GM23248 (cell line): ENCODE measurements around the gene ITIH3. TPM values are rescaled to one million over a fixed set of nuclear protein-coding genes. Genes with fewer than 3 reads are reported as not detected.

Experiments used
- DNase-seq: peaks from one replicate; pipeline ENCODE4 v3.0.0-alpha.2; 2015
- H2AFZ ChIP-seq: fragments of 200-600 bp; sonication (generic); 2 replicates; pipeline ENCODE4 v1.6.1; 2016; ENCODE audit warnings: antibody characterized with exemption
- H3F3A ChIP-seq: fragments of 200-600 bp; sonication (generic); 2 replicates; pipeline ENCODE4 v1.6.1; 2016; ENCODE audit warnings: mild to moderate bottlenecking, antibody characterized with exemption, mixed run types; ENCODE audit not compliant: insufficient read depth
- H3K27ac ChIP-seq: fragments of 200-600 bp; sonication (generic); 2 replicates; pipeline ENCODE4 v1.5.1; 2016; ENCODE audit warnings: mild to moderate bottlenecking
- H3K27me3 ChIP-seq: fragments of 200-600 bp; sonication (generic); replicated peaks from 2 replicates; pipeline ENCODE4 v1.6.1; 2016; ENCODE audit warnings: mild to moderate bottlenecking; ENCODE audit not compliant: insufficient read depth
- H3K36me3 ChIP-seq: fragments of 200-600 bp; sonication (generic); 2 replicates; pipeline ENCODE4 v1.6.1; 2016; ENCODE audit warnings: low read depth, mild to moderate bottlenecking
- H3K4me1 ChIP-seq: fragments of 200-600 bp; sonication (generic); 2 replicates; pipeline ENCODE4 v1.6.1; 2016; ENCODE audit warnings: mild to moderate bottlenecking; ENCODE audit not compliant: insufficient read depth
- H3K4me2 ChIP-seq: fragments of 200-600 bp; sonication (generic); one replicate; pipeline ENCODE4 v1.6.1; 2016; ENCODE audit warnings: mild to moderate bottlenecking; ENCODE audit not compliant: unreplicated experiment
- H3K4me3 ChIP-seq: fragments of 200-600 bp; sonication (generic); 2 replicates; pipeline ENCODE4 v1.5.1; 2016; ENCODE audit warnings: mild to moderate bottlenecking
- H3K79me2 ChIP-seq: fragments of 200-600 bp; sonication (generic); 2 replicates; pipeline ENCODE4 v1.6.1; 2016; ENCODE audit warnings: mild to moderate bottlenecking; ENCODE audit not compliant: insufficient read depth
- H3K9ac ChIP-seq: fragments of 200-600 bp; sonication (generic); 2 replicates; pipeline ENCODE4 v1.6.1; 2016; ENCODE audit warnings: mild to moderate bottlenecking
- H3K9me2 ChIP-seq: fragments of 200-600 bp; sonication (generic); 2 replicates; pipeline ENCODE4 v1.6.1; 2016; ENCODE audit warnings: mixed run types, mild to moderate bottlenecking, moderate library complexity; ENCODE audit not compliant: insufficient read depth
- H3K9me3 ChIP-seq: fragments of 200-600 bp; sonication (generic); one replicate; pipeline ENCODE4 v1.6.1; 2017; ENCODE audit warnings: low read depth
- H4K20me1 ChIP-seq: fragments of 200-600 bp; sonication (generic); 2 replicates; pipeline ENCODE4 v1.6.0; 2016; ENCODE audit not compliant: insufficient read depth
- EZH2 ChIP-seq: fragments of 200-600 bp; sonication (generic); IDR thresholded peaks from 2 replicates; pipeline ENCODE4 v1.6.1; 2018; ENCODE audit warnings: antibody characterized with exemption, mild to moderate bottlenecking; ENCODE audit not compliant: insufficient read depth, poor library complexity, severe bottlenecking
- EZH2phosphoT487 ChIP-seq: fragments of 200-600 bp; sonication (generic); IDR thresholded peaks from 2 replicates; pipeline ENCODE4 v1.6.1; 2018; ENCODE audit warnings: antibody characterized with exemption, moderate library complexity, mild to moderate bottlenecking, low read depth; ENCODE audit not compliant: insufficient read depth
- WGBS, 2 experiments: methylation state at CpG; one replicate each; pipeline ENCODE4 v1.1.6; 2015 to 2017; ENCODE audit warnings: low lambda C conversion rate in 2 of 2, low coverage in 1 of 2; ENCODE audit errors: missing lambda C conversion rate in 2 of 2; 5-methylcytosine and 5-hydroxymethylcytosine counted together
- in situ Hi-C: fragments of 300-500 bp; cut with MboI; formaldehyde crosslinking; loops from 2 replicates; pipeline ENCODE4 v1.15.0; 2020
- polyA plus RNA-seq: library from polyadenylated mRNA; unstranded; fragments of >200 nt; fragmentation: Nextera tagmentation; extraction: Ambion mirVana; gene quantifications from 2 replicates; pipeline ENCODE4 v1.2.1, GENCODE V29; 2016
- total RNA-seq: library from RNA; depleted of rRNA; stranded (reverse); fragments of >200 nt; shearing (Covaris generic); gene quantifications from 2 replicates; pipeline ENCODE4 v1.2.3, GENCODE V29; 2014

ITIH3 gene
- total and polyA plus RNA-seq, 2 experiments from 2014 or later: not detected

DNA sequence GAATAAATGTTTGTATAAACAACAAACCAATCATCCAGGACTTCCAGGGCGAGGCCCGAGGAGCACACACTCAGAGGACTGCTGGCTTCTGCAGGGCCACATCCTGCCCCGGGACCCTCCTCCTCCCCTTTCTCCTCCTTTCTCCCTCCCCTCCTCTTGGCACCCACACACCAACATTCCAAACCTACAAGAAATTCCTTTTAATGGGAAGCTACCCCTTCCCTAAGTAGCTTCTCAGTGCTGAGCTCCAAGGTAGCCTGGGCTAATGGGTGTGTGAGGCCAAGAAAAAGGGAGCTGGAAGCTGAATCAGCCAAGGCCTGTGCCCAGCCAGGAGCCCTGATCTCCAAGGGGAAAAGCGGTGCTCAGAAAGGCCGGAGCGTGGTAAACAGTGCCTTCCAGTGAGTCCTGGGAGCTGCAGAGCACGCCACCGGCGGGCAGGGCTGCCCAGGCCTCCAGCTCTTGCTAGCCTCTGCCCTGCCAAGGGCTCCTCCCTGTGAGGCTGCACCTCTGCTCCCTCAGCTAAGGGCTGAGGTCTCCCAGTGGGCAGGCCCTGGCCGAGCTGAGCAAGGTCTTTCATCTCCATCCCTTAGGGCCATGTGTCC lies 3.9 kb downstream of the ITIH3 start:
- Histone ChIP-seq H3F3A (no peaks in the 10 kb centered on the region), H3K9me3 (no peaks in the 10 kb centered on the region), H3K9ac (no peak overlapping the region), H3K27ac (no peak overlapping the region), H2AFZ (no peak overlapping the region), H3K36me3 (no peaks in the 10 kb centered on the region), H3K27me3 (no peaks in the 10 kb centered on the region), H3K9me2 (no peaks in the 10 kb centered on the region), H3K79me2 (no peaks in the 10 kb centered on the region), H3K4me1 (0 out of 2 replicates have a peak, but pooled peaks cover 4% of the 10 kb centered on the region), H4K20me1 (no peaks in the 10 kb centered on the region), H3K4me2 (no peak overlapping the region), H3K4me3 (no peak overlapping the region)
- no peak for DNase-seq
- TF ChIP-seq EZH2 (no peak), EZH2phosphoT487 (no peak)
- in situ Hi-C loops: no loop called here
- 75 to 82% methylated on average over 10 of the region's 10 CpGs for WGBS, 2 experiments

DNA sequence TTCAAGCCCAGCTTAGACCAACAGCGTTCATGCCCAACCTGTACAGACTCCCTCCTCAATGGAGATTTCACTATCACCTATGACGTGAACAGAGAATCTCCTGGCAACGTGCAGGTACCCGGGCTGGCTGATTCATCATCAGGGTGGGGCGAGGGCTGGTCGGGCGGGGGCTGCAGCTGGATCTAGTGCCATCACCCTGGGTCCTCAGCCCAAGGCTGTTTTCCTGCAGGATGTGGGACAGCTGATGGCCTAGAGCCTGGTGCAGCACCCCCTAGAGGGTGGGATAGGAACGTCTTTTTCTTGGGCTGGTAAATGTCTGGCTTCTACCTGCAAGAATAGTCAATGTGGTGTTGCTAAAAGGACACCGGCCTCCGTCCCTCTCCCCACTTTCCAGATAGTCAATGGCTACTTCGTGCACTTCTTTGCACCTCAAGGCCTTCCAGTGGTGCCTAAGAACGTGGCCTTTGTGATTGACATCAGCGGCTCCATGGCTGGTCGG lies 4.4 kb downstream of the ITIH3 start:
- no peak overlapping the region for H2AFZ ChIP-seq
- H3F3A ChIP-seq: no peaks in the 10 kb centered on the region
- in situ Hi-C loops: no loop called here
- H3K27me3 ChIP-seq: no peaks in the 10 kb centered on the region
- H4K20me1 ChIP-seq: no peaks in the 10 kb centered on the region
- TF ChIP-seq EZH2 (no peak), EZH2phosphoT487 (no peak)
- H3K9me3 ChIP-seq: no peaks in the 10 kb centered on the region
- 0 out of 2 replicates have a peak, but pooled peaks cover 4% of the 10 kb centered on the region for H3K4me1 ChIP-seq
- H3K9ac ChIP-seq: no peak overlapping the region
- 48 to 51% methylated on average over 14 of the region's 14 CpGs for WGBS, 2 experiments
- H3K27ac ChIP-seq: no peak overlapping the region
- H3K36me3 ChIP-seq: no peaks in the 10 kb centered on the region
- H3K4me2 ChIP-seq: no peak overlapping the region
- H3K4me3 ChIP-seq: no peak overlapping the region
- no peaks in the 10 kb centered on the region for H3K9me2 ChIP-seq
- H3K79me2 ChIP-seq: no peaks in the 10 kb centered on the region
- peak; percentile 24 for DNase-seq

DNA sequence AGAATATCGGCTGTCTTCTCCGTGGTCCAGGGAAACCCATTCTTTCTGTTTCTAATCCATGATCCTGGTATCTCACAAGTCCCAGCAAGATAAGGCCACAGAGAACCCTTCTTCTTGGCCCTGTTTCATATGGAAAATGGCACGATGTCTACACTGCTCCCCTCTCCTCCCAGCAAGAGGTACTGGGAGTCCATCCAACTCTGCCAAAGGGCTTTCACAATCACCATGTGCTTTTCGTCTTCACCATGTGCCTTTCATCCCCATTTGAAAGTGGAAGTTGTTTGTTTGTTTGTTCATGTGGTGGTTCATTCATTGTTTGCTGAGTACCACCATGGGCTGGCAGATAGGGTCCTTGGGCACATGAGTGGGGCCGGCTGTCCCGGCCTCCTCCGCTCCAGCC lies 5.5 kb downstream of the ITIH3 start:
- H3K9me3 ChIP-seq: no peaks in the 10 kb centered on the region
- no peak overlapping the region for H3K4me3 ChIP-seq
- H3K4me1 ChIP-seq: 0 out of 2 replicates have a peak, but pooled peaks cover 4% of the 10 kb centered on the region
- DNase-seq: no peak
- no peaks in the 10 kb centered on the region for H3K9me2 ChIP-seq
- H3K9ac ChIP-seq: no peak overlapping the region
- H3K36me3 ChIP-seq: no peaks in the 10 kb centered on the region
- no peaks in the 10 kb centered on the region for H3F3A ChIP-seq
- 57 to 63% methylated on average over 7 of the region's 7 CpGs for WGBS, 2 experiments
- H2AFZ ChIP-seq: no peak overlapping the region
- no peak overlapping the region for H3K4me2 ChIP-seq
- H3K27ac ChIP-seq: no peak overlapping the region
- no peaks in the 10 kb centered on the region for H3K27me3 ChIP-seq
- no peaks in the 10 kb centered on the region for H3K79me2 ChIP-seq
- H4K20me1 ChIP-seq: no peaks in the 10 kb centered on the region
- TF ChIP-seq EZH2 (no peak), EZH2phosphoT487 (no peak)
- in situ Hi-C loops: no loop called here

DNA sequence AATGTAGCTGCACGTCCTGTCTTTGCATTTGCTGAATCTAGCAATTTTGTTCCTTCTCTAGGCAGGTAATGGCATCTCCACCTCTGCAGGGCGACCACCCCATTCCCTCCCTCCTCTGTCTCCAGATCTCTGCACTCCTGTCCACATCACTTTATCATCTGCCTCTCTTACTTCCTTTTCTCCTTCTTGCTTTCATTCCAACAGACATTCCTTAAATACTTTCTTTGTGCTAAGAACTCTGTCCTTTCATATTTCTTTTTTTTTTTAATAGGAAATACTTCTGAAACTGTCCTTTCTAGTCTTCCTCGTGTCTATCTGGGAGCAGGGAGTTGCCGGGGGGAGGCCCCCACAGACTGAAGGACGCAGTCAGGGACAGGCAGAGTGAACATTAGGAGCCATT lies 7.2 kb downstream of the ITIH3 start:
- no peak for DNase-seq
- Histone ChIP-seq H3F3A (no peaks in the 10 kb centered on the region), H2AFZ (no peak overlapping the region)

More for the DNA sequence above, 7.2 kb downstream of the ITIH3 start:
- 32 to 40% methylated on average over 5 of the region's 5 CpGs for WGBS, 2 experiments
- Histone ChIP-seq H3K9ac (no peak overlapping the region), H3K27ac (no peak overlapping the region), H3K36me3 (no peaks in the 10 kb centered on the region), H4K20me1 (no peaks in the 10 kb centered on the region), H3K4me2 (no peak overlapping the region), H3K4me1 (0 out of 2 replicates have a peak, but pooled peaks cover 4% of the 10 kb centered on the region), H3K9me3 (no peaks in the 10 kb centered on the region), H3K4me3 (no peak overlapping the region), H3K9me2 (no peaks in the 10 kb centered on the region), H3K27me3 (no peaks in the 10 kb centered on the region), H3K79me2 (no peaks in the 10 kb centered on the region)
- in situ Hi-C loops: no loop called here
- TF ChIP-seq EZH2 (no peak), EZH2phosphoT487 (no peak)
